DMS 273 treated with DMSO at 0.1 percent for 48 hours (cell line): ENCODE results near the gene UNC5A.

Experiments used
- DNase-seq: peaks from one replicate; lab custom pipeline; 2025; lab: John Stamatoyannopoulos, UW

UNC5A gene

GRCh38 chr5:176821441-176821840, 11.1 kb downstream of the UNC5A start:
- DNase-seq, result no peak

GRCh38 chr5:176822041-176822792, 11.9 kb downstream of the UNC5A start:
- DNase-seq, result no peak

GRCh38 chr5:176822793-176823481, 12.6 kb downstream of the UNC5A start:
- no peak for DNase-seq

- no peak for DNase-seq
Observed at GRCh38 chr5:176823869-176824412, 13.6 kb downstream of the UNC5A start.

GRCh38 chr5:176824604-176825003, 14.2 kb downstream of the UNC5A start:
- no peak for DNase-seq

- no peak for DNase-seq
Observed at GRCh38 chr5:176825234-176825633, 14.9 kb downstream of the UNC5A start.

- DNase-seq, result no peak
Observed at GRCh38 chr5:176825957-176826356, 15.6 kb downstream of the UNC5A start.

GRCh38 chr5:176827736-176828414, 17.5 kb downstream of the UNC5A start:
- DNase-seq, result no peak

GRCh38 chr5:176829320-176829719, 19.0 kb downstream of the UNC5A start:
- no peak for DNase-seq

- no peak for DNase-seq
Observed at GRCh38 chr5:176830422-176830994, 20.1 kb downstream of the UNC5A start.

- no peak for DNase-seq
Observed at GRCh38 chr5:176830995-176831423, 20.6 kb downstream of the UNC5A start.

- no peak for DNase-seq
Observed at GRCh38 chr5:176831425-176831824, 21.1 kb downstream of the UNC5A start.

- DNase-seq, result no peak
Observed at GRCh38 chr5:176832162-176832561, 21.8 kb downstream of the UNC5A start.

- no peak for DNase-seq
Observed at GRCh38 chr5:176833286-176833685, 22.9 kb downstream of the UNC5A start.

GRCh38 chr5:176835918-176836317, 25.6 kb downstream of the UNC5A start:
- DNase-seq, result no peak

- DNase-seq, result no peak
Observed at GRCh38 chr5:176836811-176837706, 26.7 kb downstream of the UNC5A start.

- DNase-seq, result no peak
Observed at GRCh38 chr5:176837707-176838115, 27.4 kb downstream of the UNC5A start.

- DNase-seq, result no peak
Observed at GRCh38 chr5:176843673-176844072, 33.3 kb downstream of the UNC5A start.

- DNase-seq, result no peak
Observed at GRCh38 chr5:176844281-176844680, 33.9 kb downstream of the UNC5A start.

GRCh38 chr5:176844706-176845391, 34.5 kb downstream of the UNC5A start:
- no peak for DNase-seq

- DNase-seq, result no peak
Observed at GRCh38 chr5:176845392-176845713, 35.0 kb downstream of the UNC5A start.
